SK-N-SH treated with all-trans-retinoic acid at 6 μM for 48 hours (cell line): Measurements from ENCODE around the gene CYP3A5.

Experiments
- GLIS3 ChIP-seq: fragments of 250-450 bp; sonication (Bioruptor Pico); IDR thresholded peaks from 2 replicates; pipeline ENCODE4 v1.5.0; 2020; ENCODE audit warnings: mild to moderate bottlenecking, moderate library complexity
- ISL1 ChIP-seq: fragments of 250-450 bp; sonication (Bioruptor Pico); IDR thresholded peaks from 2 replicates; pipeline ENCODE4 v2.1.2; 2022; ENCODE audit warnings: mild to moderate bottlenecking, moderate library complexity
- RARB ChIP-seq: fragments of 250-450 bp; sonication (Bioruptor Pico); IDR thresholded peaks from 2 replicates; pipeline ENCODE4 v1.8.0; 2021; ENCODE audit warnings: mild to moderate bottlenecking, moderate library complexity

DNA sequence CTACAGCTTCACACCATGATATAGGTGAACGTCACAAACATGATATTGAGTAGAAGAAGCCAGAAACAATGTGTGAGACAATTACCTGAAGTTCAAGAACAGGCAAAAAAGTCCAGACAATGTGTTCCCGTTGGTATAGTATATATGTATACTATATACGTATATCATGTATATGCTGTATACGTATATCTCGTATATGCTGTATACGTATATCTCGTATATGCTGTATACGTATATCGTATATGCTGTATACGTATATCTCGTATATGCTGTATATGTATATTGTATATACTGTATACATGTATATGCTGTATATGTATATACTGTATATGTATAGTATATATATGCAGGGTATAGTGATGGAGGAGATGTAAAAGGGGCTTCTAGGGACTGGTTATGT lies 52.3 kb downstream of the CYP3A5 start:
- TF ChIP-seq RARB (CRISPR knock-in tag), result no peak
- TF ChIP-seq ISL1 (CRISPR knock-in tag), result no peak
- TF ChIP-seq GLIS3 (CRISPR knock-in tag), result no peak
